Endothelial cell of umbilical vein (primary cell): ENCODE measurements around the gene ITGAX. TPM values are rescaled to one million over a fixed set of nuclear protein-coding genes. Genes with fewer than 3 reads are reported as not detected.

Experiments
- BruUV-seq: library from RNA; stranded (reverse); fragments of 400-500 nt; replicated peaks from 2 replicates; lab custom pipeline; 2021; lab: Mats Ljungman, UMichigan
- CTCF ChIA-PET: fragments of 300-600, 350-600 bp; sonication (Branson Sonifier 250); formaldehyde crosslinking; loops from one replicate; lab custom pipeline; 2021; ENCODE audit warnings: antibody characterized with exemption, inconsistent platforms; lab: Charles Lee
- POLR2A ChIA-PET: fragments of 300-600, 350-600 bp; sonication (Branson Sonifier 250); formaldehyde crosslinking; loops from one replicate; lab custom pipeline; 2021; ENCODE audit warnings: antibody characterized with exemption, inconsistent platforms; lab: Charles Lee
- DNase-seq: peaks from one replicate; pipeline ENCODE4 v3.0.0-alpha.2; 2011; ENCODE audit warnings: low read depth, low spot score
- FAIRE-seq: peaks from 2 replicates; lab custom pipeline; 2011; peaks lifted over from hg19 to GRCh38; lab: Jason Lieb, UNC
- H2AFZ ChIP-seq: 2 replicates; pipeline ENCODE4 v1.6.0; 2012; ENCODE audit warnings: low read depth, low read length, control low read depth, inconsistent platforms
- H3K27ac ChIP-seq: 2 replicates; pipeline ENCODE4 v1.5.1; 2011; ENCODE audit warnings: low read depth, mild to moderate bottlenecking, control low read depth, low read length, moderate library complexity; ENCODE audit not compliant: insufficient read depth
- H3K27me3 ChIP-seq, 2 experiments: 2 replicates each; pipeline versions ENCODE4 v1.6.0 to v1.6.1; 2011; ENCODE audit warnings: low read length in 2 of 2, mixed read lengths in 1 of 2; ENCODE audit not compliant: control insufficient read depth in 2 of 2, insufficient read depth in 2 of 2
- H3K36me3 ChIP-seq, 2 experiments: 2 replicates in 1 of 2; 3 replicates in 1 of 2; pipeline ENCODE4 v1.5.1; 2011; ENCODE audit warnings: low read length in 2 of 2, mild to moderate bottlenecking in 1 of 2, moderate library complexity in 1 of 2; ENCODE audit not compliant: control insufficient read depth in 2 of 2, insufficient read depth in 2 of 2; ENCODE audit errors: extremely low read depth in 1 of 2
- H3K4me1 ChIP-seq: 3 replicates; pipeline ENCODE4 v1.5.1; 2011; ENCODE audit warnings: mild to moderate bottlenecking, low read length; ENCODE audit not compliant: control insufficient read depth, insufficient read depth; ENCODE audit errors: extremely low read depth
- H3K4me2 ChIP-seq: 2 replicates; pipeline ENCODE4 v1.6.1; 2011; ENCODE audit warnings: low read length, control low read depth, mixed read lengths; ENCODE audit not compliant: insufficient read depth
- H3K4me3 ChIP-seq, 3 experiments: fragments of 200-600 bp in 1 of 3; sonication (generic), shearing (Covaris generic) in 1 of 3; replicated peaks in 1 of 3; 2 replicates each; pipeline ENCODE4 v1.5.1; 2011 to 2016; ENCODE audit warnings: control low read depth in 3 of 3, low read length in 3 of 3, mild to moderate bottlenecking in 2 of 3, inconsistent platforms in 1 of 3, low read depth in 1 of 3, moderate library complexity in 1 of 3; ENCODE audit not compliant: insufficient read depth in 1 of 3
- H3K79me2 ChIP-seq: 2 replicates; pipeline ENCODE4 v1.6.0; 2012; ENCODE audit warnings: low read length, inconsistent platforms; ENCODE audit not compliant: control insufficient read depth, insufficient read depth
- H3K9ac ChIP-seq: replicated peaks from 2 replicates; pipeline ENCODE3; 2011; ENCODE audit warnings: low read length, control low read depth; ENCODE audit not compliant: insufficient read depth; ENCODE audit errors: extremely low read depth
- H3K9me1 ChIP-seq: replicated peaks from 3 replicates; pipeline ENCODE4 v1.6.0; 2011; ENCODE audit warnings: mild to moderate bottlenecking, low read length; ENCODE audit not compliant: control insufficient read depth, insufficient read depth; ENCODE audit errors: extremely low read depth
- H3K9me3 ChIP-seq: replicated peaks from 2 replicates; pipeline ENCODE4 v1.5.1; 2012; ENCODE audit warnings: low read length, inconsistent platforms; ENCODE audit not compliant: control insufficient read depth, insufficient read depth
- H4K20me1 ChIP-seq: replicated peaks from 2 replicates; pipeline ENCODE3; 2011; ENCODE audit warnings: mild to moderate bottlenecking, low read length; ENCODE audit not compliant: control insufficient read depth, insufficient read depth; ENCODE audit errors: extremely low read depth
- EZH2 ChIP-seq: IDR thresholded peaks from 2 replicates; pipeline ENCODE4 v1.6.1; 2012; ENCODE audit warnings: borderline replicate concordance, low read depth, mild to moderate bottlenecking, moderate library complexity, low read length, inconsistent platforms; ENCODE audit not compliant: severe bottlenecking
- FOS ChIP-seq: IDR thresholded peaks from 2 replicates; pipeline ENCODE4 v1.6.1; 2011; ENCODE audit warnings: mild to moderate bottlenecking, low read length, moderate library complexity, borderline replicate concordance; ENCODE audit not compliant: insufficient read depth
- GATA2 ChIP-seq: IDR thresholded peaks from 2 replicates; pipeline ENCODE4 v1.7.0; 2011; ENCODE audit warnings: low read depth, mild to moderate bottlenecking, moderate library complexity, mixed read lengths, low read length; ENCODE audit not compliant: insufficient read length, insufficient read depth
- MAX ChIP-seq: IDR thresholded peaks from 2 replicates; pipeline ENCODE4 v1.6.1; 2011; ENCODE audit not compliant: insufficient read depth, insufficient read length
- MYC ChIP-seq: IDR thresholded peaks from one replicate; pipeline ENCODE4 v1.6.1; 2011; ENCODE audit warnings: mild to moderate bottlenecking, low read depth, low read length
- POLR2A ChIP-seq: IDR thresholded peaks from 2 replicates; pipeline ENCODE4 v1.6.1; 2012; ENCODE audit warnings: low read depth, mild to moderate bottlenecking, control low read depth, low read length
- dilution Hi-C: fragments of 300-500 bp; cut with MboI; formaldehyde crosslinking; loops from one replicate; pipeline ENCODE4 v1.15.0; 2019; ENCODE audit warnings: low sequenced_read_pairs; ENCODE audit not compliant: extremely low pct_ligation_motif_present
- intact Hi-C: fragments of 100-400 bp; cut with micrococcal nuclease; formaldehyde crosslinking; loops from one replicate; pipeline ENCODE4 v1.10.0; 2022
- polyA plus RNA-seq, 4 experiments: library from polyadenylated mRNA; depleted of rRNA in 3 of 4; stranded (reverse) in 3 of 4; unstranded in 1 of 4; fragments of >200 nt; gene quantifications; 2 replicates each; pipeline versions ENCODE4 v1.2.1 to v1.2.3, GENCODE V29; 2011 to 2012; ENCODE audit warnings: missing spikeins in 1 of 4
- total RNA-seq: library from RNA; stranded (reverse); gene quantifications from 2 replicates; pipeline ENCODE4 v1.2.3, GENCODE V29; 2021
- TF ChIP-seq, protein P1 (sequence below), 2 donors: IDR thresholded peaks; 1 replicate in 1 of 2; 2 replicates in 1 of 2; pipeline ENCODE4 v1.5.1; 2011; ENCODE audit warnings: low read length in 2 of 2, mild to moderate bottlenecking in 2 of 2, moderate library complexity in 2 of 2, control low read depth in 1 of 2, inconsistent platforms in 1 of 2, low read depth in 1 of 2; ENCODE audit not compliant: insufficient read depth in 1 of 2; ENCODE audit errors: extremely low read depth in 1 of 2

The ITGAX gene
- total and polyA plus RNA-seq, 2 donors (not counting 3 experiments of a cell fraction or from before 2014, with no cell fraction given), result 0.18 to 1.4 TPM

GRCh38 chr16:31411024-31411844 is 56.3 kb downstream of the ITGAX start:
- no peak overlapping the region for H3K27ac ChIP-seq
- no peak overlapping the region for H3K4me3 ChIP-seq
- no peaks in the 10 kb centered on the region for H4K20me1 ChIP-seq
- intact Hi-C loops (no loop called here), dilution Hi-C loops (no loop called here)
- ChIA-PET POLR2A (no interaction called here), CTCF (no interaction called here)
- no TSS peak for BruUV-seq
- FAIRE-seq (no peak), DNase-seq (no peak)
- no peak overlapping the region for H3K4me2 ChIP-seq
- no peaks in the 10 kb centered on the region for H3K9me3 ChIP-seq
- H3K4me1 ChIP-seq, result no peaks in the 10 kb centered on the region
- H2AFZ ChIP-seq, result no peak overlapping the region
- H3K27me3 ChIP-seq, result no peaks in the 10 kb centered on the region
- TF ChIP-seq EZH2, result no peak
- TF ChIP-seq GATA2, result no peak
- no peak for TF ChIP-seq POLR2A
- no peak for TF ChIP-seq MAX
- no peak overlapping the region for H3K9ac ChIP-seq
- no peaks in the 10 kb centered on the region for H3K9me1 ChIP-seq
- no peaks in the 10 kb centered on the region for H3K79me2 ChIP-seq
- no peaks in the 10 kb centered on the region for H3K36me3 ChIP-seq

GRCh38 chr16:31412750-31413149 is 57.8 kb downstream of the ITGAX start:
- Histone ChIP-seq H3K9me3 (no peaks in the 10 kb centered on the region), H3K9ac (no peak overlapping the region)
- intact Hi-C loops, result no loop called here

More at GRCh38 chr16:31412750-31413149, 57.8 kb downstream of the ITGAX start:
- TF ChIP-seq FOS (no peak), EZH2 (no peak), MYC (no peak), GATA2 (no peak), POLR2A (no peak)
- TF ChIP-seq, protein P1, sequence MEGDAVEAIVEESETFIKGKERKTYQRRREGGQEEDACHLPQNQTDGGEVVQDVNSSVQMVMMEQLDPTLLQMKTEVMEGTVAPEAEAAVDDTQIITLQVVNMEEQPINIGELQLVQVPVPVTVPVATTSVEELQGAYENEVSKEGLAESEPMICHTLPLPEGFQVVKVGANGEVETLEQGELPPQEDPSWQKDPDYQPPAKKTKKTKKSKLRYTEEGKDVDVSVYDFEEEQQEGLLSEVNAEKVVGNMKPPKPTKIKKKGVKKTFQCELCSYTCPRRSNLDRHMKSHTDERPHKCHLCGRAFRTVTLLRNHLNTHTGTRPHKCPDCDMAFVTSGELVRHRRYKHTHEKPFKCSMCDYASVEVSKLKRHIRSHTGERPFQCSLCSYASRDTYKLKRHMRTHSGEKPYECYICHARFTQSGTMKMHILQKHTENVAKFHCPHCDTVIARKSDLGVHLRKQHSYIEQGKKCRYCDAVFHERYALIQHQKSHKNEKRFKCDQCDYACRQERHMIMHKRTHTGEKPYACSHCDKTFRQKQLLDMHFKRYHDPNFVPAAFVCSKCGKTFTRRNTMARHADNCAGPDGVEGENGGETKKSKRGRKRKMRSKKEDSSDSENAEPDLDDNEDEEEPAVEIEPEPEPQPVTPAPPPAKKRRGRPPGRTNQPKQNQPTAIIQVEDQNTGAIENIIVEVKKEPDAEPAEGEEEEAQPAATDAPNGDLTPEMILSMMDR (IDR thresholded peaks at IDR 0.05; ENCODE audit: extremely low read depth in 1 of 2, insufficient read depth in 1 of 2, low read depth in 1 of 2, low read length in 2 of 2), result no peak
- no peaks in the 10 kb centered on the region for H3K36me3 ChIP-seq
- dilution Hi-C loops, result no loop called here
- no peak overlapping the region for H2AFZ ChIP-seq
- H3K27me3 ChIP-seq, result no peaks in the 10 kb centered on the region
- H3K27ac ChIP-seq, result no peak overlapping the region
- FAIRE-seq (no peak), DNase-seq (no peak)
- H3K9me1 ChIP-seq, result no peaks in the 10 kb centered on the region
- H4K20me1 ChIP-seq, result no peaks in the 10 kb centered on the region
- H3K79me2 ChIP-seq, result no peaks in the 10 kb centered on the region
- H3K4me1 ChIP-seq, result no peaks in the 10 kb centered on the region
- POLR2A ChIA-PET, result no interaction called here
- H3K4me2 ChIP-seq, result no peak overlapping the region
- H3K4me3 ChIP-seq, result no peak overlapping the region
- BruUV-seq, result no TSS peak
- CTCF ChIA-PET, result no interaction called here
